Pulmonary artery endothelial cell (primary cell): ENCODE results near the gene CIB1. TPM values are rescaled to one million over a fixed set of nuclear protein-coding genes. Genes with fewer than 3 reads are reported as not detected.

Source experiments
- DNase-seq: peaks from one replicate; pipeline ENCODE4 v3.0.0-alpha.2; 2011; ENCODE audit warnings: low read depth, low spot score
- total RNA-seq: library from RNA; depleted of rRNA; stranded (reverse); fragments of >200 nt; gene quantifications from 2 replicates; pipeline ENCODE4 v1.2.3, GENCODE V29; 2014

The CIB1 gene
- total RNA-seq, 1 donor from 2014 or later, result 44.6 TPM

GRCh38 chr15:90241343-90242192 lies 7.8 kb upstream of the CIB1 start:
- no peak for DNase-seq

GRCh38 chr15:90240856-90241255 lies 7.1 kb upstream of the CIB1 start:
- no peak for DNase-seq

GRCh38 chr15:90239371-90239770 lies 5.6 kb upstream of the CIB1 start:
- no peak for DNase-seq

GRCh38 chr15:90234096-90234988 lies 601 bp upstream of the CIB1 start, which contains the start of gene GDPGP1:
Gene GDPGP1, plus strand, starts transcription at chr15:90234209. Its CDS starts 6,700 bp downstream, at chr15:90240909.
- DNase-seq, result no peak

- DNase-seq, result no peak
Observed at GRCh38 chr15:90232941-90233386, 777 bp downstream of the CIB1 start.

GRCh38 chr15:90232196-90232595 lies 1.5 kb downstream of the CIB1 start:
- no peak for DNase-seq

GRCh38 chr15:90231028-90232017 lies 2.4 kb downstream of the CIB1 start:
- no peak for DNase-seq

GRCh38 chr15:90230610-90231009 lies 3.1 kb downstream of the CIB1 start:
- no peak for DNase-seq

GRCh38 chr15:90230071-90230494 lies 3.7 kb downstream of the CIB1 start:
- no peak for DNase-seq

GRCh38 chr15:90228960-90229359 lies 4.8 kb downstream of the CIB1 start:
- DNase-seq, result no peak

- no peak for DNase-seq
Observed at GRCh38 chr15:90227816-90228772, 5.6 kb downstream of the CIB1 start.

GRCh38 chr15:90227336-90227735 lies 6.4 kb downstream of the CIB1 start:
- DNase-seq, result no peak

GRCh38 chr15:90225504-90226234 lies 8.1 kb downstream of the CIB1 start:
- DNase-seq, result no peak

GRCh38 chr15:90225047-90225446 lies 8.7 kb downstream of the CIB1 start:
- no peak for DNase-seq

GRCh38 chr15:90223441-90224165 lies 10.1 kb downstream of the CIB1 start:
- DNase-seq, result no peak

- no peak for DNase-seq
Observed at GRCh38 chr15:90222547-90222946, 11.2 kb downstream of the CIB1 start.

GRCh38 chr15:90221246-90221900 lies 12.4 kb downstream of the CIB1 start:
- peak; percentile 49 for DNase-seq
